Pulmonary artery endothelial cell (primary cell): Measurements from ENCODE around the gene LEMD1. TPM values are rescaled to one million over a fixed set of nuclear protein-coding genes. Genes with fewer than 3 reads are reported as not detected.

Experiments
- DNase-seq: peaks from one replicate; pipeline ENCODE4 v3.0.0-alpha.2; 2011; ENCODE audit warnings: low read depth, low spot score
- total RNA-seq: library from RNA; depleted of rRNA; stranded (reverse); fragments of >200 nt; gene quantifications from 2 replicates; pipeline ENCODE4 v1.2.3, GENCODE V29; 2014

Gene LEMD1
- total RNA-seq, 1 donor from 2014 or later = not detected

DNA sequence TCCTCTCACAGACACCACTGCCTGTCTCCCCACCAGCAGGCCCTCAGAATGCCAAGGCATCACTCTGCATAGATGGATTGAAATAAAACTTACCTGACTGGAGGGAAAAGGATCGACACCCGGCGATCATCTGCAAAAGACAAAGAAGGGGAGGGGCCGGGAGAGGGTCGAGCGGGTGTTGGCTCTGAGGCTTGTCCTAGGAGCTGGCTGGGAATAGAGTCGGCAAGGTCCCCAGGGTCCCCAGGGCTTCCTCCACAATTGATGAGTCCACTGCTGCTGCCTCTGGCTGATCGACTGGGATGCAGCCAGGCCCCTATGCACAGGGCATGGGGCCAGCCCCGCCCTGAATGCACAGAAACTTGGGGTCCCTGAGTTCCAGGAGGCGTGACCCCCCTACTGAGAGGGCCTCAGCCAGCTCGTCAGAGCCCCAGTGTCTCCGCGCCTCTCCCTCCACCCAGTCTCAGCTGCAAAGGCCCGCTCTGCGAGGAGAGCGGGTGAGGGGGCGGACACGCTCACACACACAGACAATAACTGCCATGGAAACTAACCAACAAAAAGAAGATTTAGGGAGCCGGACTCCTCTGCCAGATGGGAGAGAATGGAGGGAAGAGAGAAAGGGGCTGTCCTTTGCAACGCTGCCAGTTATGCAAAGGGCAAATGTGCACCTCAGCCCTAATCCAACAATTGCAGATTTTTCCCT lies 65.3 kb downstream of the LEMD1 start, which contains the start of gene KLHDC8A:
KLHDC8A (minus strand) TSS at position 483 of the 700 bp plus-strand sequence. CDS start 13,318 bp downstream, outside the sequence.
- DNase-seq = no peak

DNA sequence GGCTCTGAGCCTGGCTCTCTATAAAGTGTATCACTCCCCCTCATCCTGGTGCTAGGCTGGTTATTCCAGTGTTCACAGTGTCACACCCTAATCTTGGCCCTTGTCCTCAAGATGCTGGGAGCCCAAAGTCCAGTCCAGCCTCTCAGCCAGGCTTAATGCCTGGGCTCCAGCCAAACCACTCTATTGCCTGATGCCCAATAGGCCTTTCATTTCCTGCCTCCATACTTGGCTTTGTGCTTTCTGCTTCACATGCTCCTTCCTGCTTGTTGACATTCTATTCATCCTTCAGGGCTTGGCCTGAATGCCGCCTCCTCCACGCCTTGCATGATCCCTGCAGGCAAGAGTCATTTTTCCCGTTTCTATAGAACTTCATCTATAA lies 66.8 kb downstream of the LEMD1 start:
- no peak for DNase-seq

DNA sequence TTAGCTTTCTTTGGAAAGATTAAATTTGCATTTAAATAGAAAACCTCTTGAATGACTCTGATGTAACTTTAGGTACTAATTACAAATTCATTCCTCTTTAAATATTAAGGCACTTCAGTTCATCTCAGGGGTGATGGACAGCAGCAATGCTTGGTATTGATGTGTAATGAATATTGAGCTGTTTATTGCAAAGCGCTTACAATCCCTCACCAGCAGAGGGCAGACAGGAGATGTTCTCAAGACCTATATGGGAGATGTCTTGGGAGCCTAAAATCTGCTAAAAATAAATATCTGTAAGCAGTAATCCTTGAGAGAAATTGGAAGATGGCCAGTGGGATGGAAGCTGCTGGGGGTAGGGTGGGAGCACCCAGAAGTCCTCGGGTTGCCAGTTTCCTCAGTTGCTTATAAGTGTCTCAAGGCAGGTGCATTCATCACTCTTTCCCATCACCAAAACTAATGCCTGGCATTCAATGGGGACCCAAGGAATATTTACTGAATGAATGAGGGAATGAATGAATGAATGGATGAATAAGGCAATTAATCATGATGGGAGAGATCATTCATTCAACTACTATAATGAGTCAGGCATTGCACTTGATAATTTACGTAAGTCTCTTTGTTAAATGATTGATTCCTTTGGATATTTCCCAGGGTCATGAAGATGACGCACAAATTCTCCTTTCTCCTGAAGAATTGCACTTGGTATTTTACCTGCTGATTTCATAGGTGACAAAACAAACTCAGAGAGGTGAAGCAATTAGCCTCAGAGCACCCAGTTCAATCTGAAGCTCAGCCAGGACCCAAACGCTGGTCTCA lies 67.4 kb downstream of the LEMD1 start:
- peak; percentile 22 for DNase-seq

DNA sequence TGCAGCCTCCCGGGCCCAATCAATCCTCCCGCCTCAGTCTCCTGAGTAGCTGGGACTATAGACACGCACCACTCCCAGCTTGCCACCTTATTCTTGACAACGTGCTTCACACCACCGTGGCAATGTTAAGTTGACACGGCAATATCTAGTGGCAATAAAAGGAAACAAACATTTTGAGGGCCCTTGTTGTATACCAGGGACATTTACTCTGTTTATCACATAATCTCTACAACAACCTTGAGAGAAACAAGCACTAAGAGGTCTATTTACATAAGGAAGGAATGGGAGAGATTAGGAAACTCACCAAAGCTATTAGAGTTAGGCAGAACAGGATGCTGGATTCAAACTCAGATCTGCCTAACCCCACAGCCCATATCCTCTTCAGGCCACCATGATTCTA lies 68.2 kb downstream of the LEMD1 start:
- DNase-seq = no peak

DNA sequence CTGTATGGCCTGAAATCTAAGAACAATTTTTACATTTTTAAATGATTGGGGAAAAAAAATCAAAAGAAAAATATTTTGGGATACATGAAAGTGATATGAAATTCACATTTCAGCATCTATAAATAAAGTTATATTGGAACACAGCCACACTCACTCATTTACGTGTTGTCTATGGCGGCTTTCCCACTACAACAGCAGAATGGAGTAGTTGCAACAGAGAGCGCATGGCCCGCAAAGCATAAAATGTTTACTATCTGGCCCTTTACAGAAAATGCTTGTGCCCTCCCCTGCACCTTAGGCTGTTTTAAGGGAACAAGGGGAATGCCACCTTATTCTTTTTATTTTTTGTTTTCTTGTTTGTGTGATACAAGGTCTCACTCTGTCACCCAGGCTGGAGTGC lies 68.7 kb downstream of the LEMD1 start:
- DNase-seq = no peak

DNA sequence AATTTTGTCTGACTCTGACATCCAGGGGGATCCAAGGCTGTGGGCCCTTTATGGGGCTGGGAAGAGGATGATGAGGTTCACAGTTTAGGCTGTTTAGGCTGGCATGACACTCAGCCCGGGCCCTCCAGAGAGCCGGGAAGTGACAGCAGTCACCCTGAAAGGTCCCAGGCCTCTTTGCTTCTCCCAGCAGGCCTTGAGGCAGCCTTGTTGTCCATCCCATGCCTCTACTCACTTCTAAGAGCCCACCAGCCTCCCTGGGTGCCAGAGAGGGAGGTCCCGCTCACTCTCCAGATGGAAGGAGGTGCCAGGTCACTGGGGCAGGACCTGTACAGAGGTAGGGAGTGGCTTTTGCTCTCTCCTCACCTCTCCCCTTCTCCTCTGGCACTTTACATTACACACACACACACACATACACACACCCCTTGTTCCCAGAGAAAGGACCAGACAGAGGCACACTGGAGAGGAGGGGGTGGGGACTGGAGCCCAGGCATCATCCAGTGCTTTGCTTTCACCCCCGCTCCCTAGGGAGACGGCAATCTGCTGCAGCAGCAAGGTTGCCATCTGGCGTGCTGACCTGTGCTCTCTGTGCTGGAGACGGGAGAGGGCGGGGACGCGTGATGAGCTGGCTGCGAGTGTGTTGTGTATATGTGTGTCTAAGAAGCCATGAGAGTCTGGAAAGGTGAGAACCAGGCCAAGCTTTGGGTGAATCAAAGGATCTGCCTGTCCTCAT lies 69.7 kb downstream of the LEMD1 start:
- no peak for DNase-seq

DNA sequence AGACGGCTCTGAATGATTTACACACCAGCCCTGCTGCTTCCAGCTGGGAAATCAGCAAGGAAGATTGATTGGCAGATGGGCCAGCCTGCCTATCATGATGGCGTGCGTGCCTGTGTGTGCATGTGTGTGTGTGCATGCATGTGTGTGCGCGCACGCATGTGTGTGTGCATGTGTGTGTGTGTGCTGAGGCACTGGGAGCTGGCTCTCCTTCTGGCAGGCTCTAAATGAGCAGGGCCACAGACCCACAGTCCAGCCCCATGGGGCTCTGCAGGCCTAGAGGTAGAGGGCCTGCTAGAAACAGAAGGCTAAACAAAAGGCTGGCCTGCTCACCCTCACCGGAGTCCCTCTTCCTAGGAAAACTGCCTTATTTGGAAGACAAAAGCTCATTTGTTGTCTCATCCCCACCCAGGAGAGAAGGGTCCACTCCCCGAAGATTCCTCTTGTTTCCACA lies 71.1 kb downstream of the LEMD1 start:
- DNase-seq = no peak

DNA sequence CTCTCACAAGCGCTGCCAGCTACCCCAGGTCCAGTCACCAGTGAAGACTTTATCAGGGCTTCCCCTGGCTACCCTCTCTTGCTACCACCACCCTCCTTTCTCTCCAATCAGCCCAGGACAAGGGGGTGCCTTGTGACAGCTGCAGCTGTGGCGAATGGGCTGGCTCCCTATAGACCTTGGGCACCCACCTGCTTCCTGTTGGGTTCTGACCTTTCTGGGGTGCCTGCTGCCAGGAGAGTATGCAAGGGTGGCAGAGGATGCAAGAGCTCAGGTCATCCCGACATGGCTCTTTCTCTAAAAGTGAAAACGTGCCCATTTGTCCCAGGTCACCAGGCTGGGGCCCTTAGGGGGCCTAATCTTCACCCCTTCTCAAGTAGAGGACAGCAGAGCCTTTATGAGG lies 71.7 kb downstream of the LEMD1 start:
- no peak for DNase-seq

DNA sequence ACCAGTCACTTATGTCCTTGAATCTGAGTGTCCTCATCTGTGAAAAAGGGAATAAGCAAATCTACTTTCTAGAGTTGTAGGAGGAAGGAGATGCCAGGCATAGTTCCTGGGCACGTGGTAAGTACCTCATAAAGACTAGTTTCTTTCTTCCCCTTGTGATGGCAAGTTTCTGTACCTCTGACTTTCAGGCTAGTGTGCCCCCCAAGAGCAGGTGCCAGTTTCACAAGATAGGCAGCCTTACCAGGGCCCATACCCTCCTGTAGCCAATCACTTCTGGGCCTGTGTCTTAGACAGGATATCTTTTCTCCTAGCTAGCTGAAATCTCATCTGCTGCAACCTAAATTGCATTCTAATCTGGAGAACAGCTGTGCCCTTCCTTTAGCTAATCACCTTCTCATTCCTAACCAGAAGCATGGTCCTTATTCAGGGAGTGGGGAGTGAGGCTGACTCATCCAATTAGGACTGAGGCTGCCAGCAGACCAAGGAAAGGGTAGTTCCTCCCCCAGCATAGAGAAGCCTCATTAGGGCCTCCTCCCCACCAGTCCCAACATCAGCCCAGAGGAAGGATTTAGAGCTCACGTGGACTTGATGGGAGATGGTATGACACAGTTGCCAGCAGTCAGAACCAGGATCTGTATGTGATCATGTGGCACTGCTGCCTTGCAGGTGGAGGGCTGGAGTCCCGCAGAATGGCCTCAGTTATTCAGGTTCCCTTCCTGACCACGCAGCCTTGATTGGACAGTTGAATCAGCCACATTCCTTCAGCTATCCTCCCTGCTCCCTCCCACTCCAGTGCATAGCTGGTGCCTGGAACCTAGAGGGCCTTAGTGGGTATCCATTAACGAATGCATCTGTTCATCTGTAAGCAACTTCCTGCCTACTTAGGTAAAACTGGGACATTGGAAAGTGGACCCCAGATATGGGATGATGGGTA lies 73.0 kb downstream of the LEMD1 start:
- no peak for DNase-seq

DNA sequence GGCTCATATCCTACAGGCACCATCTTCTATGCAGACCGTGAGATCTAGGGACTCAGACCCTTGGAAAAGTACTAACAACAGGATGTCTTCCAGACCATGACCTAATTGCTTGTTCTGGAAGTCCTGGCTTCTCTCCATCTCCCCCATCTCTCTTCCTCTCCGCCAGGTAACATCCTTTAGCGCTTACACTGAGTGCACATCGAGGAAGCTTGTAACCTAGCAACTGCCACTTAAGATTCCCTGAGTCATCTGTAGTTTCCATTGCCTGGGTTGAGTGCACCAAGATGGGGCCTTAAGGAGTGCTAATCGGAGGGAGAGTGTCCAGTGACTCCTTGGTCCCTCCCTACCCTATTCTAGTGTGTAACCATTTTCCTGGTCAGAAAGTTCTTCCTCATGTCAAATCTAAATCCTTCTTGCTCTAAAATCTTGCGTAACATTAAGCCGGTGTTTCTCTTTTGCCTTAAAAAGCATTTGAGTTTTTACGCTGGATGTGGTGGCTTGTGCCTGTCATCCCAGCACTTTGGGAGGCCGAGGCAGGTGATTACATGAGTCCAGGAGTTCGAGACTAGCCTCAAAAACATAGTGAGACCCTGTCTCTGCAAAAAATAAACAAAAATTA lies 74.8 kb downstream of the LEMD1 start:
- DNase-seq = no peak

DNA sequence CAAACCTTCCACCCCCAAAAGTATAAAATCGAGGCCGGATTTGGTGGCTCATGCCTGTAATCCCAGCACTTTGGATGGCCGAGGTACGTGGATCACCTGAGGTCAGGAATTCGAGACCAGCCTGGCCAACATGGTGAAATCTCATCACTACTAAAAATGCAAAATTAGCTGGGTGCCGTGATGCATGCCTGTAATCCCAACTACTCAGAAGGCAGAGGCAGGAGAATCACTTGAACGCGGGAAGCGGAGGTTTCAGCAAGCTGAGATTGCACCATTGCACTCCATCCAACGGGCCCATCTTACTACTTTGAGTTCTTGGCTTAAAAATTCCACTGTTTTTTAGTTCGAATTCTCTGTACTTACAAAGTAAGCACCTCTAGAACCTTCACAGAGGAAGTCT lies 76.1 kb downstream of the LEMD1 start:
- no peak for DNase-seq

DNA sequence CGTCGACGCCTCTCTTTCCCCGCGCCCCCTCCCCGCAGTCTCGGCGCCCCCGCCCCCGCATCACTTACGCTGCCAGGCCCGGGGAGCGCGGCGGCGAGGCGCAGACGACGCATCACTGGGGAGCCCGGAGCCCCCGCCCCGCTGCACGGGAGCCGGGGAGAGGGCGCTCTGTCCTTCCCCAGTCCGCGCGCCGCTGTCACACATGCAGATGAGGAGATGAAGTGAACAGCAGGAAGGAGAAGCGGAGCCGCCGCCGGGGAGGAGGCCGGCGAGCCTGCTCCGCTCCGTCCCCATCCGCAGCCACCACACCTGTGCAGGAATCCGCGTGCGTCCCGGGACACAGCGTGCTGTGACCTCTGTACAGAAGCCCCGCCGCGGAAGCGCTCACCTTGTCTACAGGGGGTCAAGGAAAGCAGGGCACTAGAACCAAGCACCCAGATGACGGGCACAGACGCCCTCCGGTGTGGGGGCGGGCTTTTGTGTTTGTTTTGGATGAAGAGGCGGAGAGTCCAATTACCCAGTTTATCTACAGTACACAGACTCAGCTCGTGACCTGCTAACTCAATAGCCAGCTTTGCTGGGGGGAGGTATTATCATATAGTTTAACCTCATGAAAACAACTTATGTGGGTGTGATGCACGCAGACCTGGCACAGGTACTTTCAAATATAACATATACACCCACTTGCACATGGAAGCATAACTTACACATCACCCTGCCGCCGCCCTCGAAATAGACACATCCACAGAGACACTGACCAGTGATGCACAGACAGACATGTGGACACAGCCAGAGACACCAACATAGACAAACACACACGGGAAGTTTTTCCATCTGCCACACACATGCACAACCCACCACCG lies 77.6 kb downstream of the LEMD1 start:
- DNase-seq = no peak

DNA sequence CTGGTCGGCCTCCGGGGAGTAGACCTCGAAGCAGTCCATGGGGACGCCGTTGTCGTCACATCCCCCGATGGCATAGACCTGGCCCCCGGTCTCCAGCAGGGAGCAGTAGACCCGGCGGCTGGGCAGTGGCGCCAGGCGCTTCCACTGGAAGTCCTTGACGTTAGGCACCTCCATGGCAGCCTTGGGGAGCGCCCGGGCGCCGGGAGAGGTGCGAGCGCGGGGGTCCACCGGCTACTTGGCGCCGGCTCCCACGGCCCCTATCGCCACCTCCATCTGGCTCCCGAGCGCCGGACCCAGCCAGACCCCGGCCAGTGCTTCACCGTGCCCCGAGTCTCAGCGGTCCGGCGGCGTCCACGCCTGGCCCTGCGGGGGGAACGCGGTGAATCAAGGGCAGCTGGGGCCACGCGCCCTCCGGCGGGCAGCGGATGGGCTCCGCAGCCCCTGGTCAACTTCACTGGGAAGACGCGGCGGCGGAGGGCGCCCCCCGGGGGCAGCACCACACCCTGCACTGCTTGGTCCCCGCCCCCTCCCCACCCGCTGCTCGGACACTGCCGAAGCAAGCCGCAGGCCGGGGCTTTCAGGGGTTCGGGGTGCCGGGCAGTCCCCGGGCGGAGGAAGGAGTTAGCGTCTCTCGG lies 78.3 kb downstream of the LEMD1 start:
- no peak for DNase-seq

DNA sequence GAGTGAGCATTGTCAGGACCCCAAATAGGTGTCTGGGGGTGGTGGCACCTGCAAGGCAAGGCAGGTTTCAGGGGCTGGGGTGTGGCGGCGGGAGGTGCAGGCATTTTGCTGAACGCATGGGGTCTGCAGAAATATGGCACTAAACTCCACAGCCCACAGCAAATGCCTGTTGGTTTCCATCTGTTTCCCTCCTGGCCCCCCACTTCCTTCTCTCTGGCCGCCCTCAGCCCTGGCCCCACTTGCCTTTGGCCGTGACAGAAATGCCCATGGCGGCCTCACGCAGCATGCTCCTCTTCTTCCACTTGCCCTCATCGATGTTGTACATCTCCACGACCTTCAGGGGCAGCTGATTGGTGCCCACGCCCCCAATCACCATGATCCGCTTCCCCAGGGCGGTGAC lies 78.9 kb downstream of the LEMD1 start:
- DNase-seq = no peak

DNA sequence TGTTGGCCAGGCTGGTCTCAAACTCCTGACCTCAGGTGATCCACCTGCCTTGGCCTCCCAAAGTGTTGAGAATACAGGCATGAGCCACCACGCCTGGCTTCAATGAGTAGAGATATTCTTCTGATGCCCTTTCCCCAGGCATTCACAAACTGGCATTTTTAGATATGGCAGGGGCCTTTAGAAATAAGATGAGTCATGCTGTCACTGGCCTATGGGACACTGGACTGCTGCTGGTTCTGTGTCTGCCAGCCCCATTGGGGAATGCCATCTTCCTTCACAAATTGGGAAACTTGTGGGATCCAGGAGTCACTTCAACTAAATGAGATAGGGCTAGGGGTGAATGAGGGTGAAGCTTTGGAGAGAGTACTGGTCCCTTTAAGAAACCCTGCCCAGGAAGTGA lies 81.2 kb downstream of the LEMD1 start:
- no peak for DNase-seq

DNA sequence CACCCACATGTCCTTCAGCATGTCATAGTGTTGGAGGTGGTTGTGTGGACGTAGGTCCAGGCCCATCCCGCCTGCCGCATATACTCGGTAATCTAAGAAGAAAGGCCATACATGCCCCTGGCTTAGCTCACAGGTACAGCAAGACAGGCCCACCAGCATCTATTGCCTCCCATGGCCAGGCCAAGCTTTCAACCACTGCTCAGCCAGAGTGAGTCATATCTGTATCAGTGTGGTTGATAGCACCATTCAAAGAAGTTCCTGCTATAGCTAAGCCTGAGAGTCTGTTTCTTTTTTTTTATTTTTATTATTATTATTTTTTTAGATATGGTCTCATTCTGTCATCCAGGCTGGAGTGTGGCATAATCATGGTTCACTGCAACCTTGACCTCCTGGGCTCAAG lies 82.1 kb downstream of the LEMD1 start:
- no peak for DNase-seq

DNA sequence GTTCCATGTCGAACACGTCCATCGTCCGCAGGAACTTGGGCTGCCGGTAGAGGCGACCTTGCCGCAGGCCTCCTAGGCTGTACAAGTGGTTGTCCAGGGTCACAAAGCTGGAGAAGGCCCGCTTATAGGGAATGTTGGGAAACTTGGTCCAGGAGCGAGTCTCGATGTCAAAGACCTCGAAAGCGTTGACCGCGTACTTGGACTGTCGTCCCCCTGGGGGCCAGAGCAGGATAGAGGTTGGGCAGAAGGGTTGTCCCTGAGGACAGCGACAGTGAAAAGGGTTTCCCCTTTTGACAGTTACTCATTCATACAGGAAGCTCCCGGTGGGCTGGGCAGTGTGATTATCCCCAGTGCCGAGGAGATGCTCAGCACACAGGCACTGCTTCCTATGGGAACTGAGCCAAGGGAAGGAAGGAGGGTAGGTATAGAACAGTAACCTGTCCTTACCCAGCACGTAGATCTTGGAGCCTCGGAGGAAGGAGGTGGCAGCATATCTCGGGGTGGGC lies 82.6 kb downstream of the LEMD1 start:
- DNase-seq = no peak

DNA sequence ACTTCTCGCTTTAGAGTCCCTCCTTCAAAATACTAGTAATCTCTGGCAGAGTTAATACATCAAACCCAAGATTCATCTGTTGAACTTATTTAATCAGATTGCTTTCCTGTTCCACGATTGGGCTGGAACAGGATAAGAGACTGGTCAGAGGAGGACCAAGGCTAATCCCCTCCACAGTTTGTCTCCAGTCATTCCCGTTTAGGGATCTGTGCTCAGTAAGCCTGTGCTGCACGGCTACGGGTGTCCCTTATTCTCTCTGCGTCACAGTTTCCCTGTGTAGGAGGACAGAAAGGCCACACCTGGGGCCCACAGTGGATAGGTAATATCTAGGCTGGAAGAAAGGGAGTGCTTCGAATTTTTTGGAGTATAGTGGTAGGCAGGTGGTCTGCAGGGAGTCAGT lies 83.8 kb downstream of the LEMD1 start:
- DNase-seq = no peak

DNA sequence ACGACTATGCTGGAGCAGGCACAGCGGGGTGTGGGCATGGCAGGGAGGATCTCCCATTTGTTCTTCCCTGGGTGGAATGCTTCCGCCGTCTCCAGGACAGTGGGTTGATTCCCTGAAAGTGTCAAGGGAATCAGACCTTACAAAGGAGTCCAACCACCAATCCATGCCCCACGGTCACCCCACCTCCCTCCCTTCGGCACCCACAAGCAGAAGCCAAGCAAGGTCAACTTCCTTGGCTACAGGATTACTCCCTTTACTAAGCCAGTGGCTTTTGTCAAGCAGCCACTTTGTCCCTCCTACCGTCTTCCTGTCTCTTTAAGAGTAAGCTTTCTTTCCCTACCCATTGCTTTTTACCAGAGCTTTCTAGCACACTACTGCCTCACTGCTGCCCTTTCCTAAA lies 84.4 kb downstream of the LEMD1 start:
- DNase-seq = no peak
